Mesenchymal stem cell (in vitro differentiated cells and primary cell): ENCODE measurements around the gene TAF11L14.

Experiments
- DNase-seq: peaks from one replicate; pipeline ENCODE4 v3.0.0-alpha.2; 2013
- H2AFZ ChIP-seq: one replicate; pipeline ENCODE4 v1.6.1; 2013; ENCODE audit warnings: low read depth, mild to moderate bottlenecking, control low read depth, inconsistent platforms, low read length, moderate library complexity
- H2AK5ac ChIP-seq: 2 replicates; pipeline ENCODE4 v1.6.1; 2013; ENCODE audit warnings: low read length, moderate library complexity, mild to moderate bottlenecking, inconsistent platforms; ENCODE audit not compliant: severe bottlenecking
- H2BK120ac ChIP-seq: one replicate; pipeline ENCODE4 v1.6.1; 2013; ENCODE audit warnings: low read depth, mild to moderate bottlenecking, inconsistent platforms, low read length, moderate library complexity
- H2BK12ac ChIP-seq, 2 experiments: one replicate each; pipeline ENCODE4 v1.6.1; 2013; ENCODE audit warnings: inconsistent platforms in 2 of 2, low read length in 2 of 2, mild to moderate bottlenecking in 2 of 2, moderate library complexity in 2 of 2, control low read depth in 1 of 2
- H2BK15ac ChIP-seq: one replicate; pipeline ENCODE4 v1.6.1; 2013; ENCODE audit warnings: mild to moderate bottlenecking, low read depth, inconsistent platforms; ENCODE audit not compliant: poor library complexity, severe bottlenecking
- H2BK5ac ChIP-seq: 2 replicates; pipeline ENCODE4 v1.6.1; 2013; ENCODE audit warnings: low read depth, mild to moderate bottlenecking, low read length, control low read depth, inconsistent platforms; ENCODE audit not compliant: poor library complexity, severe bottlenecking
- H3K14ac ChIP-seq, 2 experiments: one replicate each; pipeline ENCODE4 v1.6.1; 2013; ENCODE audit warnings: inconsistent platforms in 2 of 2, low read length in 2 of 2, control low read depth in 1 of 2, mild to moderate bottlenecking in 1 of 2, moderate library complexity in 1 of 2
- H3K18ac ChIP-seq, 2 experiments: one replicate each; pipeline ENCODE4 v1.6.1; 2013; ENCODE audit warnings: inconsistent platforms in 2 of 2, low read length in 2 of 2, control low read depth in 1 of 2, low read depth in 1 of 2, mild to moderate bottlenecking in 1 of 2
- H3K23ac ChIP-seq, 2 experiments: one replicate each; pipeline ENCODE4 v1.6.1; 2013; ENCODE audit warnings: inconsistent platforms in 2 of 2, low read length in 2 of 2, mild to moderate bottlenecking in 2 of 2, moderate library complexity in 2 of 2, control low read depth in 1 of 2
- H3K27ac ChIP-seq: 2 replicates; pipeline ENCODE4 v1.5.1; 2013; ENCODE audit warnings: mild to moderate bottlenecking, moderate library complexity, low read length, control low read depth, inconsistent platforms; ENCODE audit not compliant: poor library complexity, severe bottlenecking
- H3K27me3 ChIP-seq, 2 experiments: 2 replicates each; pipeline versions ENCODE4 v1.6.1 to v1.7.0; 2013; ENCODE audit warnings: low read length in 2 of 2, mild to moderate bottlenecking in 2 of 2, moderate library complexity in 2 of 2, control low read depth in 1 of 2, inconsistent platforms in 1 of 2; ENCODE audit not compliant: control insufficient read depth in 1 of 2, insufficient read depth in 1 of 2
- H3K36me3 ChIP-seq, 2 experiments: 2 replicates each; pipeline versions ENCODE4 v1.6.1 to v1.7.0; 2013; ENCODE audit warnings: low read length in 2 of 2, control low read depth in 1 of 2, inconsistent platforms in 1 of 2, low read depth in 1 of 2, mild to moderate bottlenecking in 1 of 2; ENCODE audit not compliant: insufficient read depth in 2 of 2, control insufficient read depth in 1 of 2
- H3K4ac ChIP-seq, 2 experiments: one replicate each; pipeline ENCODE4 v1.6.1; 2013; ENCODE audit warnings: inconsistent platforms in 2 of 2, low read length in 2 of 2, mild to moderate bottlenecking in 2 of 2, moderate library complexity in 2 of 2, control low read depth in 1 of 2, low read depth in 1 of 2
- H3K4me1 ChIP-seq: 2 replicates; pipeline ENCODE4 v1.6.1; 2013; ENCODE audit warnings: low read depth, low read length, control low read depth; ENCODE audit not compliant: control insufficient read depth, insufficient read depth
- H3K4me2 ChIP-seq: 2 replicates; pipeline ENCODE4 v1.6.1; 2013; ENCODE audit warnings: low read length, mild to moderate bottlenecking, inconsistent platforms; ENCODE audit not compliant: poor library complexity, severe bottlenecking
- H3K4me3 ChIP-seq, 2 experiments: 2 replicates each; pipeline versions ENCODE4 v1.5.1 to v1.7.0; 2013; ENCODE audit warnings: low read length in 2 of 2, mild to moderate bottlenecking in 2 of 2, control low read depth in 1 of 2, low read depth in 1 of 2; ENCODE audit not compliant: insufficient read depth in 1 of 2
- H3K79me1 ChIP-seq: replicated peaks from 2 replicates; pipeline ENCODE4 v1.6.1; 2013; ENCODE audit warnings: mild to moderate bottlenecking, control low read depth, low read length, inconsistent platforms; ENCODE audit not compliant: poor library complexity, severe bottlenecking
- H3K9ac ChIP-seq: 2 replicates; pipeline ENCODE4 v1.7.0; 2013; ENCODE audit warnings: mild to moderate bottlenecking, low read length, moderate library complexity
- H3K9me3 ChIP-seq: 2 replicates; pipeline ENCODE4 v1.7.0; 2013; ENCODE audit warnings: mild to moderate bottlenecking, low read length; ENCODE audit not compliant: control insufficient read depth
- H4K8ac ChIP-seq: one replicate; pipeline ENCODE4 v1.6.1; 2013; ENCODE audit warnings: inconsistent platforms, mild to moderate bottlenecking, low read length, moderate library complexity
- H4K91ac ChIP-seq: one replicate; pipeline ENCODE4 v1.6.1; 2013; ENCODE audit warnings: mild to moderate bottlenecking, low read length, inconsistent platforms
- WGBS: methylation state at CpG from one replicate; pipeline ENCODE4 v1.1.7; 2013; ENCODE audit warnings: mixed read lengths; 5-methylcytosine and 5-hydroxymethylcytosine counted together

Gene TAF11L14

DNA sequence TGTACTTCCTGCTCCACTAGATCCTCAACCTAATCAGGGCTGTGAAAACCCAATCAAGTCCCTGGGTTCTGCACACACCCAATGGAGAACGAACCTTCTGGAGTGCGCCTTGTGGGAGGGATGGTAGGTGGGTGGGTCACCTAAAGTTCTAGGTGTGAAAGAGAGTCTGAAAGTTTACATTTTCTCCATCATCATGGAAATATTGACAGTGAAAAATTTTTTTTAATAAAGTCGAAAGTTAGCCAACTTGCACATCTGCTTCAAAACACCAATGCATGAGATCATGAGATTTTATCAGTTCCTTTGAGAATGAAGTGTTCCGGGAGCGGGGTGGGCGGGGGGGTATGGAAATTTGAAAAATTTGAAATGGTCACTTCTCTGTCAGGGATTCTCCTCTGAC lies 21.7 kb downstream of the TAF11L14 start:
- WGBS, result 92% methylated on average over 2 of the region's 6 CpGs

DNA sequence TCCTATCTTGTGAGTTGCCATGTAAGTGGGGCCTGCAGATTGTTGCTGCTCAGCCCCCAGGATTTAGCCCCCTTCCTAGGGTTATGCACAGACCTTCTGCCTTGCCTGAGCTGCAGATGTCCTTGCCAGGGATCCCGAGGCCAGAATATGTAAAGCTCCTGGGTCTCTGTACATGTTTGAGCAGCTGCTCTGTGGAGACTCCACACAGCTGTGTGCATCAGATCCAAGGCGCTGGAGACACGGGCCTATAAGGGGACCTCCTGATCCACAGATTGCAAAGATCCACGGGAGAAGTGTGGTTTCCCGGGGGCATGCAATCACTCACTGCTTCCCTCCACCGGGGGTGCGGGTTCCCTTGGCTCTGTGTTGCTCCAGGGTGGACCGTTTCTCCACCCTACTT lies 28.9 kb downstream of the TAF11L14 start:
- no peak overlapping the region for H2BK12ac ChIP-seq
- no peak overlapping the region for H3K18ac ChIP-seq
- no peak overlapping the region for H3K4me2 ChIP-seq
- 88% methylated on average over 5 of the region's 8 CpGs for WGBS
- H2AFZ ChIP-seq, result no peak overlapping the region
- H3K27ac ChIP-seq, result no peak overlapping the region
- H3K4ac ChIP-seq, result no peak overlapping the region
- H2BK5ac ChIP-seq, result no peak overlapping the region
- H4K8ac ChIP-seq, result no peak overlapping the region
- H2BK120ac ChIP-seq, result no peak overlapping the region
- DNase-seq, result no peak
- H3K14ac ChIP-seq, result no peak overlapping the region
- no peak overlapping the region for H4K91ac ChIP-seq
- no peak overlapping the region for H2AK5ac ChIP-seq
- no peaks in the 10 kb centered on the region for H3K36me3 ChIP-seq
- H3K4me1 ChIP-seq, result no peaks in the 10 kb centered on the region
- H3K9me3 ChIP-seq, result peaks cover 12% of the 10 kb centered on the region
- H3K23ac ChIP-seq, result no peak overlapping the region
- no peak overlapping the region for H3K9ac ChIP-seq
- no peaks in the 10 kb centered on the region for H3K27me3 ChIP-seq
- H3K4me3 ChIP-seq, result no peak overlapping the region
- no peak overlapping the region for H2BK15ac ChIP-seq
- H3K79me1 ChIP-seq, result no peaks in the 10 kb centered on the region

More for the DNA sequence above, 21.7 kb downstream of the TAF11L14 start:
- Histone ChIP-seq H3K79me1 (no peaks in the 10 kb centered on the region), H3K4me1 (no peaks in the 10 kb centered on the region), H2BK120ac (no peak overlapping the region), H3K4me3 (no peak overlapping the region), H3K36me3 (no peaks in the 10 kb centered on the region), H3K9ac (no peak overlapping the region), H3K27me3 (no peaks in the 10 kb centered on the region), H3K4ac (no peak overlapping the region), H3K27ac (no peak overlapping the region), H3K4me2 (no peak overlapping the region), H3K9me3 (no peaks in the 10 kb centered on the region), H3K23ac (no peak overlapping the region), H3K18ac (no peak overlapping the region), H3K14ac (no peak overlapping the region), H4K91ac (no peak overlapping the region), H2AFZ (no peak overlapping the region), H2BK12ac (no peak overlapping the region), H4K8ac (no peak overlapping the region), H2BK15ac (no peak overlapping the region), H2AK5ac (no peak overlapping the region), H2BK5ac (no peak overlapping the region)
- DNase-seq, result no peak

DNA sequence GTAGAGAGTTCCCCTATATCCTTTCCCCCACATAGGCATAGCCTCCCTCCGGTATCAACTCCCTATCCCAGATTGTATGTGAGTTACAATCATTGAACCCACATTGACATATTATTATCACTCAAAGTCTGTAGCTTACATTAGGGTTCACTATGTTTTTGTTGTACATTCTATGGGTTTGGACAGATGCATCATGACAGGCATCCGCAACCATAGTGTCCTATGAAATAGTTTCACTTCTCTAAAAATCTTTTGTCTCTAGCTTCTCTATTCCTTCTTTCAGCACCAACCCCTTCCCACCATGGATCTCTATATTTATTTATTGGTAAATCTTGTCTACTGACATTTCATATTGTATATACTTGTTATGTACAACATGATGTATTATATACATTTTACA lies 31.6 kb downstream of the TAF11L14 start:
- Histone ChIP-seq H3K36me3 (no peaks in the 10 kb centered on the region), H3K9me3 (peaks cover 12% of the 10 kb centered on the region), H4K91ac (no peak overlapping the region), H3K27me3 (no peaks in the 10 kb centered on the region), H2AK5ac (no peak overlapping the region), H3K9ac (no peak overlapping the region), H2AFZ (no peak overlapping the region), H4K8ac (no peak overlapping the region), H2BK5ac (no peak overlapping the region), H3K18ac (no peak overlapping the region), H3K4me2 (no peak overlapping the region), H3K79me1 (no peaks in the 10 kb centered on the region), H3K23ac (no peak overlapping the region), H3K27ac (no peak overlapping the region), H2BK15ac (no peak overlapping the region), H3K4ac (no peak overlapping the region), H2BK12ac (no peak overlapping the region), H3K4me3 (no peak overlapping the region), H3K14ac (no peak overlapping the region), H2BK120ac (no peak overlapping the region), H3K4me1 (no peaks in the 10 kb centered on the region)
- 90% methylated on average over 2 of the region's 2 CpGs for WGBS
- no peak for DNase-seq

DNA sequence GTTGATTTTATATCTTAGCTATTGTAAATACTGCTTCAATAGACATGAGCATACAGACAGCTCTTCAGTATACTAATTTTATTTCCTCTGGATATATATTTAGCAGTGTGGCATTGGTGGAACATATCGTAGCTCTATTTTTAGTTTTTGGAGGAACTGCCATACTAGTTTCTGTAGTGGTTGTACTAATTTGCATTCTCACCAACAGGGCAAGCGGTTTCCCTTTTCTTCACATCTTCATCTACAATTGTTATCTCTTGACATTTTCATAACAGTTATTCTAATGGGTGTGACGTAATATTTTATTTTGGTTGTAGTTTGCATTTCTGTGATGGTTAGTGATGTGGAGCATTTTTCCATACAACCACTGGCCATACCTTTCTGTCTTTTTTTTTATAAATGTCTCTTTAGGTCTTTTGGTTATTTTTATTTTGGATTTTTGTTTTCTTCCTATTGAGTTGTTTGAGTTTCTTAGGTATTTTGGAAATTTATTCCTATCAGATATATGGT lies 32.5 kb downstream of the TAF11L14 start:
- no peak overlapping the region for H2AFZ ChIP-seq
- no peak overlapping the region for H3K18ac ChIP-seq
- H2BK15ac ChIP-seq, result no peak overlapping the region
- no peak overlapping the region for H3K4ac ChIP-seq
- no peak overlapping the region for H4K8ac ChIP-seq
- no peak overlapping the region for H3K4me3 ChIP-seq
- H3K9me3 ChIP-seq, result peaks cover 19% of the 10 kb centered on the region
- H3K9ac ChIP-seq, result no peak overlapping the region
- no peak overlapping the region for H2BK5ac ChIP-seq
- no peak overlapping the region for H3K23ac ChIP-seq
- H2BK120ac ChIP-seq, result no peak overlapping the region
- no peak overlapping the region for H3K14ac ChIP-seq
- H4K91ac ChIP-seq, result no peak overlapping the region
- no peaks in the 10 kb centered on the region for H3K27me3 ChIP-seq
- H3K79me1 ChIP-seq, result no peaks in the 10 kb centered on the region
- no peak overlapping the region for H3K27ac ChIP-seq
- DNase-seq, result no peak
- WGBS, result no CpG with 5 or more reads among the region's 3 CpGs
- no peaks in the 10 kb centered on the region for H3K4me1 ChIP-seq
- no peak overlapping the region for H2AK5ac ChIP-seq
- H3K4me2 ChIP-seq, result no peak overlapping the region
- no peak overlapping the region for H2BK12ac ChIP-seq
- no peaks in the 10 kb centered on the region for H3K36me3 ChIP-seq
